HUES64 (cell line): ENCODE measurements around the gene JUND.

Experiments
- H3K27ac ChIP-seq: 2 replicates; pipeline ENCODE4 v1.7.0; 2013; ENCODE audit warnings: low read depth, low read length, inconsistent platforms
- H3K27me3 ChIP-seq: 2 replicates; pipeline ENCODE4 v1.6.1; 2013; ENCODE audit warnings: mild to moderate bottlenecking, low read length; ENCODE audit not compliant: insufficient read depth
- H3K36me3 ChIP-seq: 2 replicates; pipeline ENCODE4 v1.6.1; 2013; ENCODE audit warnings: mild to moderate bottlenecking, low read length; ENCODE audit not compliant: insufficient read depth
- H3K4me1 ChIP-seq: 2 replicates; pipeline ENCODE4 v1.6.1; 2013; ENCODE audit warnings: mild to moderate bottlenecking, low read length, moderate library complexity; ENCODE audit not compliant: insufficient read depth
- H3K4me3 ChIP-seq: 2 replicates; pipeline ENCODE4 v1.5.1; 2013; ENCODE audit warnings: mild to moderate bottlenecking, low read length, moderate library complexity
- H3K9ac ChIP-seq: 2 replicates; pipeline ENCODE4 v1.6.1; 2013; ENCODE audit warnings: mild to moderate bottlenecking, low read depth, low read length
- H3K9me3 ChIP-seq: 2 replicates; pipeline ENCODE4 v1.6.1; 2013; ENCODE audit warnings: low read depth, low read length; ENCODE audit not compliant: insufficient read depth
- WGBS: fragments of 150-250, 120-280 bp; methylation state at CpG from one replicate; pipeline ENCODE4 v1.1.7; 2013; ENCODE audit warnings: missing lambda C conversion rate; 5-methylcytosine and 5-hydroxymethylcytosine counted together

Gene JUND

GRCh38 chr19:18263324-18264136 lies 17.9 kb downstream of the JUND start:
- 0 out of 2 replicates have a peak, but pooled peaks cover 2% of the 10 kb centered on the region for H3K27me3 ChIP-seq
- no peak overlapping the region for H3K27ac ChIP-seq
- H3K36me3 ChIP-seq: peaks cover 16% of the 10 kb centered on the region
- 92% methylated on average over 16 of the region's 16 CpGs for WGBS
- no peak overlapping the region for H3K9ac ChIP-seq
- no peaks in the 10 kb centered on the region for H3K9me3 ChIP-seq
- H3K4me3 ChIP-seq: no peak overlapping the region
- H3K4me1 ChIP-seq: no peaks in the 10 kb centered on the region

GRCh38 chr19:18262917-18263316 lies 18.5 kb downstream of the JUND start:
- H3K9ac ChIP-seq: no peak overlapping the region
- H3K4me1 ChIP-seq: no peaks in the 10 kb centered on the region
- WGBS: 93% methylated on average over 10 of the region's 10 CpGs
- H3K9me3 ChIP-seq: no peaks in the 10 kb centered on the region
- peaks cover 16% of the 10 kb centered on the region for H3K36me3 ChIP-seq
- no peak overlapping the region for H3K27ac ChIP-seq
- H3K27me3 ChIP-seq: 0 out of 2 replicates have a peak, but pooled peaks cover 2% of the 10 kb centered on the region
- H3K4me3 ChIP-seq: no peak overlapping the region

- H3K9me3 ChIP-seq: no peaks in the 10 kb centered on the region
- 0 out of 2 replicates have a peak, but pooled peaks cover 2% of the 10 kb centered on the region for H3K27me3 ChIP-seq
- H3K4me3 ChIP-seq: no peak overlapping the region
Observed at GRCh38 chr19:18262144-18262543, 19.3 kb downstream of the JUND start.

GRCh38 chr19:18261474-18261873 lies 19.9 kb downstream of the JUND start:
- H3K9ac ChIP-seq: no peak overlapping the region
- 77% methylated on average over 2 of the region's 2 CpGs for WGBS
- no peak overlapping the region for H3K4me3 ChIP-seq
- 0 out of 2 replicates have a peak, but pooled peaks cover 2% of the 10 kb centered on the region for H3K27me3 ChIP-seq
- no peak overlapping the region for H3K27ac ChIP-seq
- H3K9me3 ChIP-seq: no peaks in the 10 kb centered on the region
- peaks cover 6% of the 10 kb centered on the region for H3K36me3 ChIP-seq
- no peaks in the 10 kb centered on the region for H3K4me1 ChIP-seq

More at GRCh38 chr19:18262144-18262543, 19.3 kb downstream of the JUND start:
- H3K36me3 ChIP-seq: peaks cover 13% of the 10 kb centered on the region
- no peaks in the 10 kb centered on the region for H3K4me1 ChIP-seq
- H3K9ac ChIP-seq: no peak overlapping the region
- no peak overlapping the region for H3K27ac ChIP-seq

GRCh38 chr19:18259893-18260292 lies 21.5 kb downstream of the JUND start:
- Histone ChIP-seq H3K4me3 (no peak overlapping the region), H3K36me3 (no peaks in the 10 kb centered on the region), H3K27ac (no peak overlapping the region), H3K9ac (no peak overlapping the region), H3K9me3 (no peaks in the 10 kb centered on the region), H3K4me1 (no peaks in the 10 kb centered on the region), H3K27me3 (0 out of 2 replicates have a peak, but pooled peaks cover 2% of the 10 kb centered on the region)
- 90% methylated on average over 4 of the region's 4 CpGs for WGBS

GRCh38 chr19:18257503-18258470 lies 23.6 kb downstream of the JUND start:
- Histone ChIP-seq H3K27me3 (0 out of 2 replicates have a peak, but pooled peaks cover 2% of the 10 kb centered on the region), H3K27ac (no peak overlapping the region), H3K36me3 (no peaks in the 10 kb centered on the region), H3K9me3 (no peaks in the 10 kb centered on the region), H3K4me1 (no peaks in the 10 kb centered on the region; the same call in 1 of the 2 replicates), H3K9ac (no peak overlapping the region), H3K4me3 (no peak overlapping the region)
- WGBS: 94% methylated on average over 55 of the region's 55 CpGs

- Histone ChIP-seq H3K27me3 (0 out of 2 replicates have a peak, but pooled peaks cover 2% of the 10 kb centered on the region), H3K4me3 (no peak overlapping the region), H3K36me3 (no peaks in the 10 kb centered on the region), H3K9ac (no peak overlapping the region; the same call in 1 of the 2 replicates), H3K27ac (no peak overlapping the region), H3K9me3 (no peaks in the 10 kb centered on the region), H3K4me1 (no peaks in the 10 kb centered on the region; the same call in 1 of the 2 replicates)
- WGBS: 61% methylated on average over 22 of the region's 24 CpGs
Observed at GRCh38 chr19:18254546-18255503, 26.6 kb downstream of the JUND start.

GRCh38 chr19:18253716-18254115 lies 27.7 kb downstream of the JUND start:
- Histone ChIP-seq H3K27me3 (no peaks in the 10 kb centered on the region), H3K4me1 (no peaks in the 10 kb centered on the region; the same call in 1 of the 2 replicates), H3K36me3 (no peaks in the 10 kb centered on the region), H3K27ac (no peak overlapping the region), H3K9me3 (no peaks in the 10 kb centered on the region), H3K9ac (no peak overlapping the region), H3K4me3 (no peak overlapping the region)
- 70% methylated on average over 5 of the region's 5 CpGs for WGBS

- H3K27ac ChIP-seq: no peak overlapping the region
- peaks cover under 1% of the 10 kb centered on the region; the same call in 1 of the 2 replicates for H3K4me1 ChIP-seq
- WGBS: 92% methylated on average over 4 of the region's 4 CpGs
- H3K9me3 ChIP-seq: no peaks in the 10 kb centered on the region
- no peaks in the 10 kb centered on the region for H3K27me3 ChIP-seq
- H3K9ac ChIP-seq: no peak overlapping the region
- no peaks in the 10 kb centered on the region for H3K36me3 ChIP-seq
- no peak overlapping the region for H3K4me3 ChIP-seq
Observed at GRCh38 chr19:18253130-18253529, 28.3 kb downstream of the JUND start.

GRCh38 chr19:18252370-18252717 lies 29.1 kb downstream of the JUND start:
- Histone ChIP-seq H3K9me3 (no peaks in the 10 kb centered on the region), H3K27me3 (no peaks in the 10 kb centered on the region), H3K36me3 (no peaks in the 10 kb centered on the region), H3K4me3 (no peak overlapping the region), H3K27ac (no peak overlapping the region), H3K9ac (no peak overlapping the region), H3K4me1 (peaks cover 3% of the 10 kb centered on the region; the same call in 1 of the 2 replicates)
- 82% methylated on average over 7 of the region's 7 CpGs for WGBS
